AG09319 (cell line): ENCODE data around the gene ZBTB33.

ENCODE experiments used
- DNase-seq: peaks from one replicate; pipeline ENCODE4 v3.0.0-alpha.2; 2010; ENCODE audit warnings: low read depth; ENCODE audit errors: extremely low read depth
- TF ChIP-seq, protein P1 (sequence below): IDR thresholded peaks from 2 replicates; pipeline ENCODE4 v1.5.1; 2011; ENCODE audit warnings: low read depth, mild to moderate bottlenecking, inconsistent platforms, low read length, moderate library complexity

ZBTB33 gene

DNA sequence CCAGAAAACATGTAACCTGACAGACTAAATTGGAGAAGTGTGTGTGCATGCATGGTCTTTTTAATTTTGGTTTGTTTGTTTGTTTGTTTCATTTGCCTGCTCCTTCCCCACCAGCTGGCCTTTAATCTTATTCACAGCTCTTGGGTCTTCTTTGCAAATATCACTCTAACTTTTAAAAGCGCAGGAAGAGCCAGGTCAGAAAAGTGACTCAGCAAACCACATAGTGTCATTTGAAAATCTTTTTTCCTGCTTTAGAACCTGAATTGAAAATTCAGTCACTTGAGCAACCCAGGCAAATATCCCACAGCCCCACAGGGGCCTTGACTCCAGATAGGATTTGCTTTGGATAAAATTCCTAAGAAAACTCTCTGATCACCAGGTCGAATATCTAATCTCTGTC, 56.0 kb downstream of the ZBTB33 start:
- TF ChIP-seq, protein P1, sequence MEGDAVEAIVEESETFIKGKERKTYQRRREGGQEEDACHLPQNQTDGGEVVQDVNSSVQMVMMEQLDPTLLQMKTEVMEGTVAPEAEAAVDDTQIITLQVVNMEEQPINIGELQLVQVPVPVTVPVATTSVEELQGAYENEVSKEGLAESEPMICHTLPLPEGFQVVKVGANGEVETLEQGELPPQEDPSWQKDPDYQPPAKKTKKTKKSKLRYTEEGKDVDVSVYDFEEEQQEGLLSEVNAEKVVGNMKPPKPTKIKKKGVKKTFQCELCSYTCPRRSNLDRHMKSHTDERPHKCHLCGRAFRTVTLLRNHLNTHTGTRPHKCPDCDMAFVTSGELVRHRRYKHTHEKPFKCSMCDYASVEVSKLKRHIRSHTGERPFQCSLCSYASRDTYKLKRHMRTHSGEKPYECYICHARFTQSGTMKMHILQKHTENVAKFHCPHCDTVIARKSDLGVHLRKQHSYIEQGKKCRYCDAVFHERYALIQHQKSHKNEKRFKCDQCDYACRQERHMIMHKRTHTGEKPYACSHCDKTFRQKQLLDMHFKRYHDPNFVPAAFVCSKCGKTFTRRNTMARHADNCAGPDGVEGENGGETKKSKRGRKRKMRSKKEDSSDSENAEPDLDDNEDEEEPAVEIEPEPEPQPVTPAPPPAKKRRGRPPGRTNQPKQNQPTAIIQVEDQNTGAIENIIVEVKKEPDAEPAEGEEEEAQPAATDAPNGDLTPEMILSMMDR, result no peak
- DNase-seq, result no peak
